SIG-M5 treated with dmso at 0.1 percent for 504 hours (cell line): Measurements from ENCODE around the gene RNF207.
"Not testable (repeated sequence)": the region's sequence is repeated elsewhere in the genome, so short reads cannot be mapped to it uniquely, and the experiment has no call there.

Source experiments
- DNase-seq: peaks from one replicate; lab custom pipeline; 2025; ENCODE audit not compliant: unreplicated experiment; lab: John Stamatoyannopoulos, UW

RNF207 gene

GRCh38 chr1:6199298-6200187, 6.4 kb upstream of the RNF207 start, which contains the start of gene RPL22:
Gene RPL22 (minus strand): TSS chr1:6199595. CDS start chr1:6199573, 22 bp downstream.
- peak; percentile 99 for DNase-seq

GRCh38 chr1:6200188-6200809, 5.6 kb upstream of the RNF207 start:
- DNase-seq = no peak

GRCh38 chr1:6202256-6202655, 3.7 kb upstream of the RNF207 start:
- no peak for DNase-seq

- DNase-seq = no peak
Measured at GRCh38 chr1:6206520-6206855, 569 bp downstream of the RNF207 start.

GRCh38 chr1:6207075-6207885, 1.4 kb downstream of the RNF207 start:
- no peak for DNase-seq

GRCh38 chr1:6207921-6208320, 2.0 kb downstream of the RNF207 start:
- no peak for DNase-seq

- peak; percentile 36 for DNase-seq
Measured at GRCh38 chr1:6208723-6209660, 3.1 kb downstream of the RNF207 start.

GRCh38 chr1:6209661-6210580, 4.0 kb downstream of the RNF207 start:
- peak; percentile 22 for DNase-seq

- DNase-seq = no peak
Measured at GRCh38 chr1:6210591-6211355, 4.9 kb downstream of the RNF207 start.

- DNase-seq = no peak
Measured at GRCh38 chr1:6211731-6212130, 5.8 kb downstream of the RNF207 start.

GRCh38 chr1:6212193-6212959, 6.5 kb downstream of the RNF207 start:
- no peak for DNase-seq

- no peak for DNase-seq
Measured at GRCh38 chr1:6218375-6219164, 12.7 kb downstream of the RNF207 start.

- not testable (repeated sequence) for DNase-seq
Measured at GRCh38 chr1:6219641-6220040, 13.7 kb downstream of the RNF207 start.

- DNase-seq = peak; percentile 42
Measured at GRCh38 chr1:6220236-6220635, 14.3 kb downstream of the RNF207 start.

- DNase-seq = no peak
Measured at GRCh38 chr1:6221210-6221784, 15.4 kb downstream of the RNF207 start.

- no peak for DNase-seq
Measured at GRCh38 chr1:6222636-6223035, 16.7 kb downstream of the RNF207 start.

- no peak for DNase-seq
Measured at GRCh38 chr1:6223617-6224016, 17.7 kb downstream of the RNF207 start.
